Stimulated activated CD8-positive, alpha-beta memory T cell treated with anti-CD3 and anti-CD28 coated beads, Interleukin-12 subunit alpha, Interleukin-12 subunit beta, amount 100 ng/mL, for 4 hours (primary cell): Measurements from ENCODE around the gene LARGE1.
"Not testable (repeated sequence)": the region's sequence is repeated elsewhere in the genome, so short reads cannot be mapped to it uniquely, and the experiment has no call there.

Experiments
- DNase-seq: peaks from one replicate; pipeline ENCODE4 v3.0.0-alpha.2; 2020; ENCODE audit warnings: low read depth

LARGE1 gene

DNA sequence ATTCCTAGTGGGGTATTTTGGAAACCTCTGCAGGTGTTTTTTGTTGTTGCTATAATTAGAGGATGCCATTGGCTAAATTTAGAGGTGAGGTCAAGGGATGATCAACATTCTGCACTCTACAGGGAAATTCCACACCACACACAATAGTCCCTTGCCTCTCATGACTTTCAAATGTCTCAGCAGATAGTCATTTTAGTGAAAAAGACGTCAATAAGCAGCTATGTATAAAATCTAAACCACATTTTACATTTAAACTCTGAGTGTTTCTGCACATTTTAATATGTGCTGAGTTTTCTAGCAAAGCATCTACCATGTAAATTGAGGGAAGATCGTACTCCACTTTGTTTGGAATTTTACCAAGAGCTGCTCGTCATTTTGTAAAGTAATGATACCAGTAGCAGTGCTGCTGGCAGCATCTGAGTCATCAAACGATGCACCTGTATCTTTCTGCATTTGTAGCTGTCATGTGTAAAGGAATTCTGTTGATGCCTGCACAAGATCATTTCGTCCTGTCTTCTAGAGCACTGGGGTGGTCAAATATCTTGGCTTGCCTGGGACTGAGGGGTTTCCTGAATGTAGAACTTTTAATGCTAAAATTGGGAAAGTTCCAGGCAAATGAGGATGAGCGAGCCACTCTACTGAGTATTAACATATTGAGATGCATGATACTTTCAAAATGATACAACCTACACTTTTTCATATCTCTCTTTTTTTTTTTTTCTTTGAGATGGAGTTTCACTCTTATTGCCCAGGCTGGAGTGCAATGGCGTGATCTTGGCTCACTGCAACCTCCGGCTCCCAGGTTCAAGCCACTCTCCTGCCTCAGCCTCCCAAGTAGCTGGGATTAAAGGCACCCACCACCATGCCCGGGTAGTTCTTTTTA, 447.6 kb downstream of the LARGE1 start:
- no peak for DNase-seq

DNA sequence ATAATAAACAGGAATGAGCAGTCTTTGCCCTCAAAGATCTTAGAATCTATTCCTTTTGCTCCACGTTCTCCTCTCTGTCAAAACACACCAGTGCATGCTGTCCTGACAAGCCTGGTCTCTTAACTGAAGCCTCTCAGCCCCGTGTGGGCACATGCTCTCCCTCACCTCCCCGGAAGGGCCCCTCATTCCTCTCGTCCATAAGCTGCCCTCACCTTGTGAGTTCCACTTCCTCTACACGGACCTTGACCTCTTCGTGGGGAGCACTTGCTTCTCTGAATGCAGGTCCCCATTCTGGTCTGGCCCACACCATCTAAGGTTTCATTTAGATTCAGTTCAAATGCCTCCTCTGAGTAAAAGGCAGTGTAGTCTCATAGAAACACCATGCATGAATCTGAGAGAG, 449.8 kb downstream of the LARGE1 start:
- DNase-seq, result no peak

DNA sequence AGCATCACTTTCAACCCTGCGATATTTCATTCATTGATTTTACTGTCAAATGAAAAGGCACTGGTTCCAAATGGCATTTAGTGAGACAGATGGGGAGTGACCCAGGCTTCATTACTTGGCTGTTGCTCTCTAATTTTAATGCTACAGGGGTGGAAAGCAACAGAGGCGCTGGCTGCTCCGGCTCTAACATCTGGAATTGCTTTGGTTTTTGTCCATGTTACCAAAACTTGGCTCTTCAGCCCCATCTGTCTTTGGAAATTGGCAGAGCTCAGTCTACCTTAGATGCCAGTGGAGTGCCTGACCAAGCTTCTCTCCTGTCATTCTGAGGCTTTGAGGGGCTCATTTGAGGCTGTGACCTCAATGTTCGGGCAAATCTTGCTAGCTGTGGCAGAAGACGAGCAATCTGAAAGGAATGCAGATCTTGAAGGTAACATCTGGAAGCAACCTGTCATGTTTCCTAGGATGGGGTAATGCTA, 452.6 kb downstream of the LARGE1 start:
- no peak for DNase-seq

DNA sequence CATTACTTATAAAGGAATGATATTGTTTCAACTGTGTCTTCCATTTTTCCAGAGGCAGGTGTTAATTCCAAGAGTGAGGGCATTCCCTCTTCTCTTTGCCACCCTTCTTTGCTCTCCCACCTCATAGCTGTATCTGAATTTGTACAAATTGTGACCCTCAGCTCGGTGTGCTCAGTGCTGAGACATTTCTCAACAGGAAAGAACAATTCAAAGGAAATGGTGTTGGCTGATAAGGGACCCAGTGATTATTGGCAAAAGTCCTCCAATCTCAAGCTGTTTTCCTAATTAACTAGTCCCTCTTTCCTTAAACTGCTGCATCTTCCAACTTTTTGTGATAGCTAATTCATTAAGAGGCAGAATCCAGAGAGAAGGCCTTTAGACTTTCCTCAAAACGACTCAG, 453.2 kb downstream of the LARGE1 start:
- no peak for DNase-seq

DNA sequence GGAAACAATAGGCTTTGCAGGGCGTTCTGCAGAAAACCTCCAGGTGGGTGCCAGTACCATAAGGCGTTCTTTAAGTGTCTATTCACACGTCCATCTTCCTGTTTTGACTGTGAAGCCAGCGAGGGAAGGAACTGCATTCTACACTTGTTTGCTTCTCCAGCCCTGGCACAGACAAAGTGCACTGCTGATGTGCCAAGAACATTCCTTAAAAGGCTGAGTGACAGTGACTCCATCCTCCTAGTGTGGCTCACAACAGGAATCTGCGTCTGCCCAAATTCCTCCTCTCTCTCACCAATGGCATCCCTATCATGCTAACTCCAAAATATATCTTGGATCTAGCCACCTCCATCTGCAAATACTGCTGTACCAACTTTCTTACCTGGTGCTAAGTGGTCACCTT, 454.7 kb downstream of the LARGE1 start:
- no peak for DNase-seq

DNA sequence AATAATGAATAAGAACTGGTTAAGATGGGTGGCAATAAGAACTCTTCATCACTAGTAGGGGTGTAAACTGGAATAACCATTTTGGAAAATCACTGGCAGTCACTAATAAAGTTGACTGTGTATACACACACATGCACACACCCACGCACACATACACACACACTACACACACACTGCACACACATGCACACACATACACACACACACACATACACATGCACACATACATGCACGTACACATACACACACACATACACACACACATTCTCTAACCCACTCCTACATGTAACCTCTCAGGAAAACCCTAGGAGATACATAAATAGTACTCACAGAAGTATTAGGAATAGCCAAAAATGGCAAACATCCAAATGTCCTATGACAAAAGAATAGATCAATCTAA, 455.6 kb downstream of the LARGE1 start:
- DNase-seq, result no peak

DNA sequence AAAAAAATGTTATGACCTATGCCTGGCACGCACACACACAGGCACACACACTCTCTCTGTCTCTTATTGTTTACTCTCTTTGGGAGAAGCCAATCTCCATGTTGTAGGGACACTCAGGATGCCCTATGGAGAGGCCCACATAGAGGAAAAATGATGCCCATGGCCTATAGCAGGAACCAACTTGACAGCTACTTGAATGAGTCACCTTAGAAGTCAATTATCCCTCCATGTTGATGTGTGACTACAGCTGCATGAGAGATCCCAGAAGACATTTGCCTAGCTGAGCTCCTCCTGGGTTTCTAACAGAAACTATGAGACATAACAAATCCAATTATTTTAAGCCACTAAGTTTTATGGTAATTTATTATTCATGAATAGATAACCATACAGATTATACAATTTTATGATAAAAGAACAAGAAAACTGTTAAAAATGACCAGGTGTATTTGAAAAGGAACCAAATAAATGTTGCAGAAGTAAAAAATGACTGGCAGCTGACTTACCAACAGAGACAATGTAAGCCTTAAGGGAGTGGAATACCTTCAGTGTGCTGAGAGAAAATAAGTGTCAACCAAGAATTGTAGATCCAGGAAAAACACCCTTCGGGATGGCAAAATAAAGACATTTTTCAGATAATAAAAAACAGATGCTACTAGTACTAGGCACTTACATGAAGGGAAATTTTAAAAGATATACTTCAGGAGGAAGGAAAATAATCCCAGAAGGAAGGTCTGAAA, 458.4 kb downstream of the LARGE1 start:
- no peak for DNase-seq

DNA sequence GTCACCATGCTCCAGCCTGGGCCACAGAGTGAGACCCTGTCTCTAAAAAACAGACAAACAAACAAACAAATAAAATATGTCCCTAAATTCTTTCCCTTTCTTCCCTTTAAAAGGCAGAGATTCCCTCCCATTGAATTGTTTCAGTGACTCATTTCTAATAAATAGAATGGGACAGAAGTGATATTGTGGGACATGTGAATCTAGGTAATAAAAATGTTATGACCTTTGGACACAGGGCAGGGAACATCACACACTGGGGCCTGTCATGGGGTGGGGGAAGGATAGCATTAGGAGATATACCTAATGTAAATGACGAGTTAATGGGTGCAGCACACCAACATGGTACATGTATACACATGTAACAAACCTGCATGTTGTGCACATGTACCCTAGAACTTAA, 459.0 kb downstream of the LARGE1 start:
- DNase-seq, result not testable (repeated sequence)

DNA sequence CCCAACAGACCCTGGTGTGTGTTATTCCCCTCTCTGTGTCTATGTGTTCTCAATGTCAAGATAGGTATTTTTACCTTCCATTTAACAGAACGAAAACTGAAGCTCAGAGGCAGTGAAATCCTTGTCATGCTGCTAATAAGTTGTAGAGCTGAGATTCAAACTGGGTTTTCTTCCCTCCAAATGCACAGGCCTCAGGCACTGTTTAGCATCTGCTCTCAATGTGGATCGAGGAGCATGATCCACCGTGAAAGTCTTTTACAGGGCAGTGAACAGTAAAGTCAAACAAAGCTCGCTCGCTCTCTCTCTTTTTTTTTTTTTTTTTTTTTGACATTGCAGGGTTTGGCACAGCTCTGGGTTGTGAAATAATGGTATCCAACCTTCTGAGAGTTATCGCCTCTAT, 461.1 kb downstream of the LARGE1 start:
- DNase-seq, result no peak

DNA sequence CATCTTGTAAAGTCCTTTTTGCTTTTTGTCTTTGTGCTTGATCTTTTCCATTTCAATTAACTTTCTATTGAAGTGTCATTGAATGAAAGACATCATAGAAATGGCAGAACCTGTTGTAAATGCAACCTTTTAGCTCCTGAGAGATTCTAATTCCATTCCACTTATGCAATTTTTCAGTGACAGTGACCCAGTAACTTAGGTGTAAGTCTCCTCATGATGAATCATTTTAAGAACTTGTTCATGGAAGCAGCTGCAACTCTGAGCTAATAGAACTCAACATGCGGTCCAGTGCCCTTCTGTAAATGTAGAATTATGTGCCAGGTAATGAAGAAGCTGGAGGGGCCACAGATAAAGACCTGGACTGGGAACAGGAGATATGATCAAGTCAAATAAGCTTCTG, 463.8 kb downstream of the LARGE1 start:
- no peak for DNase-seq

DNA sequence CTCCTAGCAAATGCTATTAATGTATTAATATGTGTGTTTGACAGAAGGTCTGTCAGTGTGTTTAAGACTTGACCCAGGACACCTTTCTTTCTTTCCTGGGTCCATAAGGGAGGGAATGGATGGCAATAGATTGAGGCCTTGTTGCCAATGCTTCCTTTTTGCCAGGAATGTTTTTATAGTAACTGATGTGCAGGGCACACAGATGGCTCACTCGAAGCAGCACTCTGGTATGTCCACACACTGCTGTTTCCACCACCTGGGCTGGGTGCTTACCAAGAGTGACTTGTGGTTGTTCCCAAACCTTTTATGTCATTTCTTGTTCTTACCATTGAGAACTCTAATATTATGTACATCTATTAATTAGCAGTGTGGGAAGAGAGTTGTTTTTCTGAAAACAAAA, 465.2 kb downstream of the LARGE1 start:
- DNase-seq, result no peak

DNA sequence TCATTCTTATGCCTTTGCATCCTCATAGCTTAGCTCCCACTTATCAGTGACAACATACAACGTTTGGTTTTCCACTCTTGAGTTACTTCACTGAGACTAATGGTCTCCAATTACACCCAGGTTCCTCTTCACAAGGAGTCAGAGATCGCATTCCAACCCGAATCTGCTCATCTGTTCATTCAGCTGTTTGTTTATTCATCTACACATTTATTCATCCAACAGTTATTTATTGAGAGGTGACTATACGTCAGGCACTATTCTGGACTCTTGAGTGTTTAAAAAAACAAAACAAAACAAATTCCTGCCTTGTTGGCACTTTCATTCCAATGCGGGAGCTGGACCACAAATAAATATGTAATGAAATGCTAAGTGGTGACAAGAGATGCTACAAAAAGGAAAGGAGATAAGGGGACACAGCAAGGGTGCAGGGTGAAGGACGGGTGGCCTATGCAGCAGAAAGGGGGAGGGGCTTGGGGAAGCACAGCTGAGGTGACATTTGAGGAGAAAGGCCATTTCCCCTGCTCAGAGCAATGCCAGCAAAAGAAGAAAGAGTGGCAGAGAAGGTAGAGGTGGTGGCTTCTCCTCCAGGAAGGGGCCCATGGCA, 468.3 kb downstream of the LARGE1 start:
- DNase-seq, result no peak

DNA sequence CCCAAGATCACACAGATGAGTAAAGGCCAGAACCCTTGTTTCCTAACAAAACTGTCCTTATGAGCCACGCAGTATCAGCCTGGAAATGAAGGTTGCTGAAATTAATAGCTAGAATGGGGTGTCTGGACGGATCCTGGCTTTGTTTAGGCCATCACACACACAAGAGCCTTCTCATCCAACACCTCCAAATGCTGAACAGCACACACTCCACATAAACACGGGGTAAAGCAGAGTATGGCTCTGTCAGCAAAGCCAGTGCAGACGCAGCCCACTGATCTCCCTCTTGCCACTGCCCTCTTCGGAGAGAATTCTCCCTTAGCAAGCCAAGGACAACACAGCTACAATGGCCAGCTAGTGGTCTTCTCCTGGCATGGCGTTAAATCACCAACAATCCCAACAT, 469.5 kb downstream of the LARGE1 start:
- no peak for DNase-seq

DNA sequence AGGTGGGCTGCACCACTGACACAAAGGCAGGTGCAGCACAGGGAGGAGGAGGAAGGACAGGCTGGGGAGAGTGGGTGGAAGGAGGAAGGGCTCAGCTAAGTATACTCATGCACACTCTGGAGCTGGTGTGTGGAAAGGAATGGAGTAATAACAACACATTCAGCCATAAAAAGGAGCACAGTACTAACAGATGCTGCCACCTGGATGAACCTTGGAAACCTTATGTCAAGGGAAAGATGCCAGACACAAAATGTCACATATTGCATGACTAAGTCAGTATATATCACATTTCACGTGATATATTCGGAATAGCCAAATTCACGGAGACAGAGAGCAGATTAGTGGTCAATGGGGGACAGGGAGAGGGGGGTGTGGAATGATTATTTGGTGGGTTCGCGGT, 472.5 kb downstream of the LARGE1 start:
- DNase-seq, result no peak

DNA sequence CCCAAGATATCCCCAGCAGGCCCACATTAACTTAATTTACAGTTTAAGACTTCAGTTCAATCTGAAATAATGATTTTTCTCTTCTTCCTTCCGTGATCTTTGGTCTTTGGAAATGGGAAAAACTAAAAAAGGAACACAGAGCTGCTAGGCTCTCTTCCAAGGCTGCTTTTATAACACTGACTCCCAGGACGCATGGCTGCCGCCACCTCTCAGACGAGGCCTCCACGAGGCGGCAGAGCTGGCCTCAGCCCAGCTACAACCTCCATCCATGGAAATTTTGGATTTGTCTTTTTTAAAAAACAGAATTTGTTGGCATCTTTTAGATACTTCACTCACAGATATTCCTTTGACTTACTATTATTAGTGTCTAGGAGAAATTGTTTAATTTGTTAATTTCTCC, 476.6 kb downstream of the LARGE1 start:
- no peak for DNase-seq

DNA sequence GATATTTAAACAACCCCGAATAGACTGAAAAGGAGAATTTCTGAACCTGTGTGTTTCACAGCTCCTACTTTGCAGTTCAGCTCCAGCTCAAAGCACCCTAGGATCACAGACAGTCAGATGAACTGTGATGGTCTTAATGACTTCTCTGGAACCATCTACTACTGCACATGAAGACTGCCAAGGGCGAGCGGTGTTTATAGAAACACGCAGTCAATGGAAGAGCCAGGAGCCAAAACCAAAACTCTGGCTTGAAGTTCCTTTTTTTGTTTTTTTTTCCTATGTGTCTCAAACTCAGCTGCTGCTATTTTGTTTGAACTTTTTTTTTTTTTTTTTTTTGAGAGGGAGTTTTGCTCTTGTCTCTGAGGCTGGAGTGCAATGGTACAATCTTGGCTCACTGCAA, 479.5 kb downstream of the LARGE1 start:
- DNase-seq, result no peak

DNA sequence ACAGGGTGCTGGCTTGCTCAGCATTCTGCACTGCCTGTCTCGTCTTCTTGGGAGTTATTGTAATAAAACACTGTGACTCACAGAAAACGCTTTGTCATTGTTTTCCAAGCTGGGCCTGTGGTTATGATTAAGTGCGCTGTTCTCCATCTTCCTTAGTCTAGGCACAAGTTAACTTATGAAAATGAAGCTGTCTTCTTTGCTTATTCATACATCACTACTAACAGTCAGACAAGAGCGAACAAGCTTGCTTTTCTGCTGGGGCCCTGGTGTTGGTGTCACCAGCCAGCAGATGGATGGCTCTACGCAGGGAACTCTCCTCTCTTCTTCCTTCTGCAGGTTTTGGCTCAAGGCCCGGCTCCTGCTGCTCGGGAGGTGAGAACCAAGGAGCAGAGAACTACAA, 482.0 kb downstream of the LARGE1 start:
- DNase-seq, result no peak

DNA sequence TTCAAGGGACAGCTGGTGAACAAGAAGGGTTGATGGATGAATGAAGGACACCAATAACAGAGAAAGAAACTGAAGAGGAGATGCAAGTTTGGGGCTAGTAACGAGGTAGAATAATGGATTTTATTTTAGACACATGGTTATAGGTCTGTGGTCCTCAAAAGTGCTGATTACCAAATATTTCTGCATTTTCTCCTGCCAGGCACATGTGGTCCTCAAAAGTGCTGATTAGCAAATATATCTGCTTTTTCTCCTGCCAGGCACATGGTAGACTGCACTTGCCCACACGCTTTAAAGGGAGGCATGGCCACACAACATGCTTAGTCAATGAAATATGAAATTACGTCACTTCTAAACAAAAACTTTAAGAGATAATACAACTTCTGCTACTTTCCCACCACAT, 489.0 kb downstream of the LARGE1 start:
- DNase-seq, result no peak

DNA sequence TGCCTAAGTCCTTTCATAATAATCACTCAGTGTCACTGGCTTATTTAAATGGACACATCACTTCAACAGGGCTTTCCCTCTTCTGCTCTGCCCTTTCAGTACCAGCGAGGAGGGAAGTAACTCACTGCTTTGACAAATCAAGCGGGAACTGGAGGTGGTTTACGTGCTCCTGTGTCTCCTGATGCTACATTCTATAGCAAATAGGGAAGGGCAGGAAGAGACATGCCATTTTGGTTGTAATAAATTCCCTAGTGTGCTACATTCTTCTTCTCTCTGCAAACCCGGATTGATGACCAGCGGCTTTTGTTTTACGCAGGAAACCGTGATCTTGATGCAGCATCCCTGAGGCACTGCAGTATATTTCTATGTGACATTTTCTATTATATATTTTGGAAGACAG, 491.0 kb downstream of the LARGE1 start:
- DNase-seq, result no peak

DNA sequence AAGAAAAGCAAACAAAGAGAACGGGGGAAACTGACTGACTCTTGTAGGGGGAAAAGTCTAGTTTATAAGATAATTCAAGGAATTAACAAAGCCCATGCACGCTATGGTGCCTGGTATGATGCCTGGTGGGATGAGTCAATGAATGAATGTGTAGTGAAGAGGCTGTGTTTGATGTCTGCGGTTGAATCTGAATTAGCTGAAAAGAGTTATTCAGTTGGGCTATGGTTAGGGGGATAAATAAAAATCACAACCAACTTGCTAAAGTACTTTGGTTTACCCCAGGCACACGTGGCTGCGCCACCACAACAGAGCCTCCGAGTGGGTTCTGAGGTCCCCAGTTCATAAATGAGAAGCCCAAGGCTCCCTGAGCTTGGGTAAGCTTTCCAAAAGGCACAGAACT, 492.8 kb downstream of the LARGE1 start:
- no peak for DNase-seq

DNA sequence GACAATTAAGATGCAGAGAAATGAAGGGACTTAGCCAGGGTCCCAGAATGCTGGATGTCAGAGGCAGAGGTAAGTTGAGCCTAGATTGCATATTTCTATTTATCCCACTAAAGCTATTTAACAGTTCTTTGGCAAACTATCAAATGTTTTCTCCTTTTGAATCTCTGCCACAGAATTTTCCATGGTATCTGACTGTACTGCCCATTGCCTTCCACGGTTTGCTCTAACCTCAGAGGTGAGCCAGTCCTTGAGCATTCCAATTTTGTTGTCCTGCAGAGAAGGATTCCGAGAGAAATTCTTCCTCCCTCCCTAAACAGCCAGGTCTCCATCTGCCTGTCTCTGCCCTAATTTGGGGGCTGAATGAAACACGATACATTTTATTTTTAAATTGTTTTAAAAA, 493.8 kb downstream of the LARGE1 start:
- no peak for DNase-seq

DNA sequence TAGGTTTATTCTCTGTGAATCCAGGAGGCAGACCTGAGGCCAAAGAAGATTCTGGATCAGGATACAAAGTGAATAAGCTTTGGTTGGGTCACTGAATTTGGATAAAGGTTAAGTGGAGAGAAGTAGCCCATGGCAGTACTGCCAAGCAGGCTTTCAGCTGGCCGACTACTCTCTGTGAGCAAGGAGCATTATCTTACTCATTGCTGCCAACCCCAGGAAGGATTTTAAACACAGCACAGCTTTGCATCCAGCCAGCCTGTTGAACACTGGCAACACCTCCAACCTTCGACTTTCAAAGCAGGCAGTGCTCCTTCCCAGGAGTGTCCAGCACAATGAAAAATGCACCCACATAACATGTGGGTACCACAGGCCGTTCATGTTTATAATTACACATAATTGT, 498.4 kb downstream of the LARGE1 start:
- DNase-seq, result no peak

DNA sequence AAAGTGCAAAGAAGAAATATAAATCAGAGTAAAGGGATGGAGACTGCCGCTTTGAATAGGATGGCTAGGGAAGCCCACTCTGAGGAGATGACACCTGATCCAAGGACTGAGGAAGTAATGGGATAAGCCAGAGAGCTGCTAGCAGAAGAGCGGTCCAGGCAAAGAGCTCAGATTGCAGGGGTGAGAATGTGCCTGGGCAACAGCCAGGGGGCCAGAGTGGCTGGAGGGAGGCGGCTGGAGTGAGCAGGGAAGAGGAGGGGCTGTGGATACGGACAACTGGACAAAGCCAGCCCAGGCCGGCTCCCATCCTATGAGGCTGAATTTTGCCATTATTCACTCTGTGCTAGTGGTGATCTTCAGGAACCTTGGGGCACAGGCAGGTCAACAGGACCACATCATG, 501.8 kb downstream of the LARGE1 start:
- no peak for DNase-seq
